Coronary artery (tissue), 2 donors: ENCODE measurements around the gene NRIP1.

ENCODE experiments used
- DNase-seq: peaks from one replicate; pipeline ENCODE4 v3.0.0-alpha.2; 2017; ENCODE audit warnings: low spot score
- H3K27ac ChIP-seq, 2 donors: fragments of 200-600 bp; sonication (generic); one replicate each; pipeline ENCODE4 v1.5.1; 2016 to 2019
- H3K4me3 ChIP-seq: fragments of 200-600 bp; sonication (generic); 2 replicates; pipeline ENCODE4 v1.5.1; 2016; ENCODE audit warnings: mild to moderate bottlenecking, moderate library complexity
- CTCF ChIP-seq: fragments of 200-600 bp; sonication (generic); IDR thresholded peaks from one replicate; pipeline ENCODE4 v1.5.1; 2019; ENCODE audit warnings: antibody characterized with exemption

The NRIP1 gene

GRCh38 chr21:15084668-15085067, 19.9 kb upstream of the NRIP1 start:
- TF ChIP-seq CTCF, result no peak
- DNase-seq, result no peak
- no peak overlapping the region for H3K27ac ChIP-seq
- no peak overlapping the region for H3K4me3 ChIP-seq

GRCh38 chr21:15080526-15080925, 15.7 kb upstream of the NRIP1 start:
- H3K4me3 ChIP-seq, result no peak overlapping the region
- DNase-seq, result no peak
- TF ChIP-seq CTCF, result no peak
- H3K27ac ChIP-seq, result no peak overlapping the region

GRCh38 chr21:15079269-15079668, 14.5 kb upstream of the NRIP1 start:
- no peak for DNase-seq

GRCh38 chr21:15078180-15078579, 13.4 kb upstream of the NRIP1 start:
- Histone ChIP-seq H3K27ac (no peak overlapping the region), H3K4me3 (no peak overlapping the region)
- no peak for DNase-seq
- TF ChIP-seq CTCF, result no peak

More at GRCh38 chr21:15079269-15079668, 14.5 kb upstream of the NRIP1 start:
- H3K4me3 ChIP-seq, result no peak overlapping the region
- H3K27ac ChIP-seq, result no peak overlapping the region
- TF ChIP-seq CTCF, result no peak

DNA sequence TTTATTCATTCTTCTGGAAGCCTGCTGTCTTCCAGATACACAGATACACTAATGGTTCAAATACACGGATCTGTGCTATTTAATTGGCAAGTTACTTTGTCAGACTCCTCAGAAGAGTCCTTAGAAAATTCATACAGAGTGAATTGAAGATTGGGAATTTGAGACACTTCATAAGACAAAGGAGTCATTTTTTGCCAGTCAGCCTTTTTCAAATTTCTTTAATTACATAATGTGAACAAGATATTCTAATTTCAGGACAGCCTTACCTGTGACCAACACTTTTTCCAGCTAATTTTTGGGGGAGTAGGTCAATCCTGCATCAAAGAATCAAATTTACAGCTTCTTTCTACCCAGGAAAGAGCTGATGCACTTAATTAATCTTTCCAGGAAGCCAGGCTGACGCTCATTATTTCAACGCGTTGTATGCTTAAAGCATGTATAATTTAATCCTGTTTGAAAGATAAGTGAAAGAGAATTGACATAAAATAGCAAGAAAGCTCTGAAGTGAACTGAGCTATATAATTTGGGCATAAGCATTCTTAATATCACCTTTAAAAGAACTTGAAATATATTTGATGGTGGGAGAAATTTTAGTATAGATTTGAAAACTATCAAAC, 12.8 kb upstream of the NRIP1 start:
- no peak for DNase-seq
- no peak for TF ChIP-seq CTCF
- no peak overlapping the region for H3K27ac ChIP-seq
- no peak overlapping the region for H3K4me3 ChIP-seq

DNA sequence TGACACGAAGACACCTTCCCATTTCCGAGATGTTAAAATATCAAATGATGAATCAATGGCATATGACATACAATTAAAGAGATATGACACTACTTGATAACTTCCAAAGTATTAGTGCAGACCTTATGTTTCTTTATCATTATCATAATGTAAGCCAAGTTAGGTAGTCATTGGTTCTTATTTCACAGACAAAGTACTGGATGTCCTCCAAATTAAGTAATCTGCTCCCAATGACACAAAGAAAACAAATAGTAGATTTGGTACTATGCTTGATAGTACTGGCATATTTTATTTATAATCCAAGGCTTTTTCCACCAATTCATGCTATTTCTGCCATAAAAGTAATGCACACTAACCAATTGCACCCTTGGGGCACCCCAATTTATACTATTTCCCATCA, 11.9 kb upstream of the NRIP1 start:
- DNase-seq, result no peak
- Histone ChIP-seq H3K27ac (no peak overlapping the region), H3K4me3 (no peak overlapping the region)
- TF ChIP-seq CTCF, result no peak

DNA sequence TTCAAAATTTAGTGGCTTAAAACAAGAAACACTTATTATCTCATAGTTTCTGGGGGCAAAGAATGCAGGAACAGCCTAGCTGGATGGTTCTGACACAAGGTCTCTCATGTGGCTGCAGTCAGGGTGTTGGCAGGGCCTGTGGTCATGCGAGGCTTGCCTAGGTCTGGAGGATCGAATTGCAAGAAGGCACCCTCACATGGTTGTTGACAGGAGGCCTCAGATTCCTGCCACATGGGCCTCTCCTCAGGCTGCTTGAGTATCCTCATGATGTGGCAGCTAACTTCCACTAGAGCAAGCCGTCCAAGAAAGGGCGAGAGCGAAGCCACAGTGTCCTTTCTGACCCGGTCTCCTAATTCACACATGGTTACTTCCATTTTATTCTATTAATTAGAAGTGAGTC, 6.2 kb upstream of the NRIP1 start:
- H3K27ac ChIP-seq, result no peak overlapping the region
- H3K4me3 ChIP-seq, result no peak overlapping the region
- TF ChIP-seq CTCF, result no peak
- no peak for DNase-seq
